GM18907 (cell line): Measurements from ENCODE around the gene FAM107B.

Source experiments
- ATAC-seq: cut with Tn5 transposase; IDR thresholded peaks from one replicate; pipeline ENCODE4 v1.9.1; 2021; ENCODE audit warnings: mild to moderate bottlenecking, moderate library complexity; ENCODE audit not compliant: unreplicated experiment

The FAM107B gene

GRCh38 chr10:14543046-14543903, 231.4 kb downstream of the FAM107B start:
- ATAC-seq: peak; percentile 60

- no peak for ATAC-seq
Observed at GRCh38 chr10:14541379-14541778, 233.3 kb downstream of the FAM107B start.

- no peak for ATAC-seq
Observed at GRCh38 chr10:14540611-14541010, 234.1 kb downstream of the FAM107B start.

DNA sequence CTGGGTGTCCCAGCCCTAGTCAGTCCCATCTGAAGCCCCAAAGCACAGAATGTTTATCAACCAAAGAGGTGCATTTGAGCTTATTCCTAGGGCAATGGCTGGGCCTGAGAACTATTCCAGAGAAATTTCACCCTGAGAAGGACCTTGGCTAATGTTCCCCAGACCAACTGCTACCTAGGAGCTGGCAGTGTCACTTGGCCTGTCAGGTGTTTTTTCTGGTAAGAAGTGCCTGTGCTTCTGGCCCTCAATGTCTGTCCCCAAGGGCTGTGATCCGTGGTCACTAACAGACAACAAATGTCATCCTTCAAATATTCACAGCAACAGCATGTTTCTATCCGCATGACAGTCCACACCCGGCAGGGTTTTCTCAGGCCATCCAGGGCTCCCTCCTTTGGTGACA, 234.6 kb downstream of the FAM107B start:
- ATAC-seq: no peak

- ATAC-seq: no peak
Observed at GRCh38 chr10:14539176-14539575, 235.5 kb downstream of the FAM107B start.

GRCh38 chr10:14536241-14537213, 238.2 kb downstream of the FAM107B start:
- no peak for ATAC-seq

- ATAC-seq: no peak
Observed at GRCh38 chr10:14535457-14536130, 239.1 kb downstream of the FAM107B start.

DNA sequence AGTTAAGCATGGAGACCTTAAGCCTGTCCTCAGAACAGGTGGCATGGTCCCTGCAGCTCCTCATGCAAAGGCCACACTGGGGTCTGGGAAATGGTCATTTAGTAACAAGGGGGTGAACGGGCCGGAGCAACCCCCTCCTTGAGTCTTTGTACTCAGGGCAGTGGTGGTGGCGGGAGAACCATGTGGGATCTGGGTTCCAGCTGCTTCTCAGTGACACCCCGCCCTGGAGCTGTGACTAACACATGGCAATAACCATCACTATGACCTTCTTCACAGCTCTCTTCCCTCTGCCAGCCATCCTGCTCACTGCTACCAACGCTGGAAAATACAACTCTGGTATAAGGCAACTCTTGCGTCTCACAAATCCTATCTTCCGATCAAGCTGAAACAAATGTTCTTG, 240.5 kb downstream of the FAM107B start:
- ATAC-seq: no peak

GRCh38 chr10:14533295-14533694, 241.4 kb downstream of the FAM107B start:
- ATAC-seq: no peak

DNA sequence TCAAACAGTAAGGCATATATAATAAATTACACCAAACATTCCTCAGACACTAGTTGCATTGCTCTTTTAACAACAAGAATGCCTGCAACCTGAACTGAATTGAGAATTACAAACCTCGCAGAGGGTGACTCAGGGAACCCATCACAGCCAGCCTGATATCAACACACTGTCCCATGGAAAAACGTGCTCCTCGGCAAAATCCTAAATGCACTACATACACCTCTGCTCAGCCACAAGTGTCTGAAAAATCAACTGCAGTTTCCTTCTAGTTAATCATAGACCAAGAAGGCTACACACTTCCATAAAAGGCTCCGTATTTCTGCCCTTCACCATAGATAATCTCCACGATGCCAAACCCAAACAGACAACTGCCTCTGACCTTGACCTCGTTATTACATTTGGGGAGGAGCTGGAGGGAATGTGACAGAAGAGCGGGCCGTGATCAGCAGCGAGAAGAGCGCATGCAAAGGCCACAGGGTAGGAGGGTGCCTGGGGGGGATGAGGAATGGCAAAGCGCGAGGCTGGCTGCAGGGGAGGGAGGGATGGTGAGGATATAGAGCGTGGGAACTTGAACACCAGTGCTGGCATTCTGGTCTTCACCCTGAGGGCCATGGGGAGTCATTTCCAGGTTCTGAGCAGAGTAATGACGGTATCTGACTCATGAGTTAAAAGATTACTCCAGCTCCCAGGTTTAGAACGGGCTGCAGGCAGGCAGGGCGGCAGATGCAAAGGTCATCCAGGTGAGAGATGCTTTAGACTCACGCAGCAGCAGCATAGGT, 242.0 kb downstream of the FAM107B start:
- no peak for ATAC-seq

DNA sequence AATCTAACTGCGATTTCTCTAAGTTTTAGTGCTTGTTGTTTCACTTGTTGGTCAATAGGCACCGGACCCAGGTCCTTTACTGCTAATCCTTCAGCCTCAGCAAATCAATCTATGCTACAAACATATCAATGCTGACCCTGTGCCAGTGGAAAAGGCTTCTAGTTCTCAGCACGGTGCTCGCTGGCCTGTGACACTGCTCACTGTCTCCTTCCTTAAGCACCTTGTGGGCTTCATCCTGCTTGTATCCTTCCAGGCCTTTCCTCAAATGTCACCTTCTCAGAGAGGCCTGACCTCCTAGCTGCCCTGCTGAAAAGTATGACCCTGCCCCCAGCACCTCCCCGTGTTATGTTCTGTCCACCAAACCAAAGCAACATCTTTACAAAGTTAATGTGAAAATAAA, 242.7 kb downstream of the FAM107B start:
- ATAC-seq: no peak

DNA sequence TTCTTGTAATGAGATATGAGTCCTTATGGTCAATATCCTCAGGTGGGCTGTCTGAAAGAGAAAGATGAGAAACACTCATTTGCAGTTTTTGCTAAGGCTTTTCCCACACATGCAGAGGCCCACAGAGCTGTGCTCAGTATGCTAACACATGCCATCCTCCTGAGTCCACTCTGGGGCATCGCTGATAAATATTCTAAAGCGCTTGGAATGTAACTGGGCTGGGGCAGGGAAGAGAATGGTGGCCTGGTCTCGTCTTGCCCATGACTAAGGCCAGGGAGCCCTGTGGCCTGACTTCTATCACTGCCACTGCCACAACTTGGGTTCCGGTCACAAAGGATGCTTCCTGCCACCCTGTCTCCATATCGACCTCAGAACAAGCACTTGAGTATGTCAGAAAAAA, 244.2 kb downstream of the FAM107B start:
- no peak for ATAC-seq

GRCh38 chr10:14529351-14529750, 245.3 kb downstream of the FAM107B start:
- ATAC-seq: no peak

DNA sequence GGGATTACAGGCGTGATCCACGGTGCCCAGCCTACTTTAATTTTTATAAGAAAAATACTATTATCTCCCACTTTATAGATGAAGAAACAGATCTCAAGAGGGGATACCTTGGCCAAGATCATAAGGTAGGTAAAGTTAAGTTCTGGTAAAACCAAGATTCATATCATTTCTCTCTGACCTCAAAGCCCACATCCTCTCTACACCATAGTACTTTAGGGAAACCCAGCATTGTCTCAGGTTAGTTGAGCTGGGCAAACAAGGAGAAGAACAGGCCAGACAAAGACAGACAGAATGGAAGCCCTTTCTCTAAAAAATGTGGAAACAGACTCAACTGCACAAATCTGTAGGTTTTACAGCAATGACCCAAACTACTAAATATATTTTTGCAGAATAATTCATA, 246.2 kb downstream of the FAM107B start:
- no peak for ATAC-seq

GRCh38 chr10:14527915-14528314, 246.8 kb downstream of the FAM107B start:
- ATAC-seq: no peak

DNA sequence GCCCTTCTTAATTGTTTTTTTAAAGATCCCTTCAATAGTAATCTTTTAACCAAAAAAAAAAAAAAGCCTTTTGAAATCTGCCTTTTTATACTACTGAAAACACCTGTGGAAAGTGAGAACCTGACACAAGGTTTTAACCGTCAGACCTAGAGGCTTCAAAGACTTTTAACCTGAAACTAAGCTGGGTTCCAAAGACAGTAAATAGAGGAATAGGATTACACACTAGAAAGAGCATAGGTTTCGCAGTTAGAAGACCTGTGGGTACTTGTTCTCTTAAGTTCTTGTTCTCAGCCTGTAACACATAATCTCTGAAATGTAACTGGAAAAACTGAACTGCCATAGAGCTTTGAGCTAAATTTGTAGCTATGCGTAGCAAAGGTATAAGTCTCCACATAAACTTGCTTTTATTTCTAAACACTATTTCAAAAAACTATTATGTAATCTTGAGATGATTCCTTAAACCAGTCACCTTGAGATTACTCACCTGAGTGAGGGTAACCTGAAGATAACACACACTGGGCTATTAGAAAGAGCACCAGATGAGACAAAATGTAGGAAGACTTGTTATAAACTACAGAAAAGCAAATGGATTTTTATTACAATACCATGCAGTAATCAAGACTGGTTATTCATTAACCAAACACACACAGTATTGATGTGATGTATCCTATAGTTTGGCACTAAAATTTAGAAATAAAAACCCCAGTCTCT, 247.4 kb downstream of the FAM107B start:
- ATAC-seq: no peak

- ATAC-seq: no peak
Observed at GRCh38 chr10:14526326-14526725, 248.4 kb downstream of the FAM107B start.

- no peak for ATAC-seq
Observed at GRCh38 chr10:14524691-14525324, 249.9 kb downstream of the FAM107B start.

DNA sequence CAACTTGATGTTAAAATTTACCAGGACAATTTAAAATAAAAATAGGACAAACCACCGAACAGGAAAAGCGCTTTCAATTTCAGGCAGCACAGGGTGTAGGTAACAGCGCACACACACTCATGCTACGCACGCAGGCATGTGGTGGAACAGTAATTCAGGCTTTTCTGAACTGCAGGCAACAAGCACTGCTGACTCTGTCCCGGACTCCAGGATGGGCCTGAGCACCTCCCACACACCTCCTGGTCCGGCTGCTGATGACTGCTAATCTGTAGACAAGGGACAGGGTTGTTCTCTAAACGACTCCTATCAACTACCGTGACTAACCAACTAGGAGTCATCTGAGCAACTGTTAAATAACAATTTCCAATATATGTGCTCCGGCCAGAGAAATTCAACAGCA, 251.4 kb downstream of the FAM107B start:
- ATAC-seq: no peak
